ENCODE data around the gene SNX20. TPM values are rescaled to one million over a fixed set of nuclear protein-coding genes. Genes with fewer than 3 reads are reported as not detected.

The SNX20 gene
- total and polyA plus RNA-seq, 2 of the 13 experiments (the other 11 are each of a cell fraction or from before 2014, with no cell fraction given) = not detected

DNA sequence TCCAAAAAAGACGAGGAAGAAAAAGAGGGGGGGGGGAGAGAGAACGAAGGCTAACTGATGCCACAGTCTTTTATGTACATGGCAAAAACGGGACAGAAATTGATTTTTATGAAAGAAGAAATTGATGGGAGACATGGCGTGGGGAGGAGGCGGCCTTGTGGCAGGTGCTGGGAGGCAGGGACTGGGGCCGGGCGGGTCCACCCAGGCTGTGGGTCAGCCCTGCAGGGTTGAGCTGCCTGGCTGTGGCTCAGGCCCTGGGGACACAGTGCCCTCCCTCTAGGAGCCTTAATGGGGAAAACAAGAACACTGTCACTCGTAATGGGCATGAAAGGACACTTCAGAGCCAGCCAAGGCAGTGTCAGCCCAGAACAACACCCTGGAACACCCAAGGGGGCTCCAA lies 34.8 kb downstream of the SNX20 start:
- Histone ChIP-seq H2AFZ (ENCODE audit: low read length) (no peak overlapping the region), H3K4me1 (ENCODE audit: insufficient read depth, low read length) (peaks cover 14% of the 10 kb centered on the region), H3K9ac (ENCODE audit: insufficient read depth, low read depth, low read length) (no peak overlapping the region), H4K20me1 (ENCODE audit: insufficient read depth, low read length) (0 out of 2 replicates have a peak, but pooled peaks cover 3% of the 10 kb centered on the region), H3K27me3 (ENCODE audit: control insufficient read depth in 1 of 2, insufficient read depth in 2 of 2, low read length in 2 of 2) (no peaks in the 10 kb centered on the region), H3K4me2 (ENCODE audit: low read depth, low read length) (no peak overlapping the region), H3K4me3 (replicated peaks in 1 of 3; ENCODE audit: insufficient read depth in 1 of 3, low read depth in 2 of 3, low read length in 3 of 3) (no peak overlapping the region), H3K9me3 (ENCODE audit: low read length) (no peaks in the 10 kb centered on the region), H3K27ac (ENCODE audit: extremely low read length, insufficient read depth, low read length) (no peak overlapping the region), H3K36me3 (replicated peaks in 1 of 2; ENCODE audit: control insufficient read depth in 1 of 2, insufficient read depth in 2 of 2, low read length in 2 of 2) (no peaks in the 10 kb centered on the region), H3K79me2 (ENCODE audit: insufficient read depth, low read length) (no peaks in the 10 kb centered on the region)
- no TSS peak for BruUV-seq (replicated peaks)
- POLR2A ChIA-PET = no interaction called here
- ATAC-seq (peak; percentile 1; the same call in 1 of the 3 replicates), FAIRE-seq (no peak), DNase-seq (ENCODE audit: low spot score) (no peak)
- TF ChIP-seq PREB (CRISPR knock-in tag; IDR thresholded peaks at IDR 0.05) (no peak), ZNF496 (CRISPR knock-in tag; IDR thresholded peaks at IDR 0.05; ENCODE audit: insufficient replicate concordance) (no peak), ETV5 (CRISPR knock-in tag; IDR thresholded peaks at IDR 0.05; ENCODE audit: borderline replicate concordance) (no peak), ZBTB4 (CRISPR knock-in tag; IDR thresholded peaks at IDR 0.05; ENCODE audit: borderline replicate concordance) (no peak), POGK (CRISPR knock-in tag; conservative IDR thresholded peaks at IDR 0.05) (no peak), AGO2 (optimal IDR thresholded peaks at IDR 0.05; ENCODE audit: low read depth, low read length) (peak; percentile 85), RBM22 (optimal IDR thresholded peaks at IDR 0.05; ENCODE audit: low read length) (peak; percentile 57), RFXANK (CRISPR knock-in tag; IDR thresholded peaks at IDR 0.05) (no peak), ZNF468 (CRISPR knock-in tag; IDR thresholded peaks at IDR 0.05) (no peak), AHR (CRISPR knock-in tag; IDR thresholded peaks at IDR 0.05) (no peak)
- TF ChIP-seq, protein P1, sequence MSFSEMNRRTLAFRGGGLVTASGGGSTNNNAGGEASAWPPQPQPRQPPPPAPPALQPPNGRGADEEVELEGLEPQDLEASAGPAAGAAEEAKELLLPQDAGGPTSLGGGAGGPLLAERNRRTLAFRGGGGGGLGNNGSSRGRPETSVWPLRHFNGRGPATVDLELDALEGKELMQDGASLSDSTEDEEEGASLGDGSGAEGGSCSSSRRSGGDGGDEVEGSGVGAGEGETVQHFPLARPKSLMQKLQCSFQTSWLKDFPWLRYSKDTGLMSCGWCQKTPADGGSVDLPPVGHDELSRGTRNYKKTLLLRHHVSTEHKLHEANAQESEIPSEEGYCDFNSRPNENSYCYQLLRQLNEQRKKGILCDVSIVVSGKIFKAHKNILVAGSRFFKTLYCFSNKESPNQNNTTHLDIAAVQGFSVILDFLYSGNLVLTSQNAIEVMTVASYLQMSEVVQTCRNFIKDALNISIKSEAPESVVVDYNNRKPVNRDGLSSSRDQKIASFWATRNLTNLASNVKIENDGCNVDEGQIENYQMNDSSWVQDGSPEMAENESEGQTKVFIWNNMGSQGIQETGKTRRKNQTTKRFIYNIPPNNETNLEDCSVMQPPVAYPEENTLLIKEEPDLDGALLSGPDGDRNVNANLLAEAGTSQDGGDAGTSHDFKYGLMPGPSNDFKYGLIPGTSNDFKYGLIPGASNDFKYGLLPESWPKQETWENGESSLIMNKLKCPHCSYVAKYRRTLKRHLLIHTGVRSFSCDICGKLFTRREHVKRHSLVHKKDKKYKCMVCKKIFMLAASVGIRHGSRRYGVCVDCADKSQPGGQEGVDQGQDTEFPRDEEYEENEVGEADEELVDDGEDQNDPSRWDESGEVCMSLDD (CRISPR knock-in tag; IDR thresholded peaks at IDR 0.05; ENCODE audit: borderline replicate concordance) = no peak
- TF ChIP-seq, protein P2, sequence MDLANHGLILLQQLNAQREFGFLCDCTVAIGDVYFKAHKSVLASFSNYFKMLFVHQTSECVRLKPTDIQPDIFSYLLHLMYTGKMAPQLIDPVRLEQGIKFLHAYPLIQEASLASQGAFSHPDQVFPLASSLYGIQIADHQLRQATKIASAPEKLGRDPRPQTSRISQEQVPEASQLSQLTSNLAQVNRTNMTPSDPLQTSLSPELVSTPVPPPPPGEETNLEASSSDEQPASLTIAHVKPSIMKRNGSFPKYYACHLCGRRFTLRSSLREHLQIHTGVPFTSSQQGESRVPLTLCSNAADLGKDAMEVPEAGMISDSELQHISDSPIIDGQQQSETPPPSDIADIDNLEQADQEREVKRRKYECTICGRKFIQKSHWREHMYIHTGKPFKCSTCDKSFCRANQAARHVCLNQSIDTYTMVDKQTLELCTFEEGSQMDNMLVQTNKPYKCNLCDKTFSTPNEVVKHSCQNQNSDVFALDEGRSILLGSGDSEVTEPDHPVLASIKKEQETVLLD (CRISPR knock-in tag; IDR thresholded peaks at IDR 0.05; ENCODE audit: low read depth) = no peak
- 89% methylated on average over 8 of the region's 8 CpGs for WGBS (ENCODE audit: low lambda C conversion rate)
- CTCF ChIA-PET (ENCODE audit: low intra/inter-chr PET ratio, low total read pairs) = no interaction called here
- in situ Hi-C loops (cut with HindIII; ENCODE audit: extremely low pct_ligation_motif_present, low pct_unique_long_range_greater_than_20kb) = no loop called here
- intact Hi-C loops (cut with micrococcal nuclease; ENCODE audit: unreplicated experiment) = no loop called here

Data from HepG2 (cell line).